ENCODE measurements around the gene CACNA1E. TPM values are rescaled to one million over a fixed set of nuclear protein-coding genes. Genes with fewer than 3 reads are reported as not detected.

CACNA1E gene
- total and polyA plus RNA-seq, 2 of the 4 experiments (the other 2 are of a cell fraction) = not detected

DNA sequence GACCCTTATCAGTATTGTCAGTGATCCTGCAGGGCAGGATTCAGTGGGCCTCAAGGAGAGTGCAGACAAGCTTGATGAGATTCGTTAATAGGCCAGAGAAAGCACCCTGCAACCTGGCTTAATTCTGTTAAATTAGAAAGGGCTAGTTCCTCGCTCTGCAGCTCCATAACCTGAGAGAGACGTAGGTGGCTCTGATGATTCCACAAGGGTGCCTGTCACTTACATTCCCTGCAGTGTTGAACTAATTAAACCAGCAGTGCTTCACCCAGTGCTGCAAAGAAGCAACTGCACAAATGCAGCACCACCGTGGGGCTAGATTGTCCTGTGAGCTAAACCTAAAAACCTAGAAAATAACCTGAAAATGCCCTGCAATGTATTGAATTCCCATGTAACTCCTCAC, 270.8 kb downstream of the CACNA1E start:
- TF ChIP-seq RAD21 (IDR thresholded peaks at IDR 0.05; ENCODE audit: low read length) (no peak), MAFK (IDR thresholded peaks at IDR 0.05; ENCODE audit: low read depth, low read length) (no peak), MXI1 (IDR thresholded peaks at IDR 0.05; ENCODE audit: borderline replicate concordance, low read depth, low read length) (no peak), CHD1 (IDR thresholded peaks at IDR 0.05; ENCODE audit: low read depth, low read length) (no peak), BHLHE40 (IDR thresholded peaks at IDR 0.05; ENCODE audit: low read depth, low read length) (no peak)
- in situ Hi-C loops (cut with MboI; ENCODE audit: low sequenced_read_pairs) = no loop called here
- ATAC-seq (ENCODE audit: low read depth) (no peak), DNase-seq (no peak)
- H2AK5ac ChIP-seq (ENCODE audit: low read depth, low read length) = no peak overlapping the region
- H3K79me1 ChIP-seq (ENCODE audit: low read depth in 1 of 2, low read length in 2 of 2) = no peaks in the 10 kb centered on the region
- H2AFZ ChIP-seq (replicated peaks; ENCODE audit: low read length, poor library complexity) = no peak overlapping the region
- no peak overlapping the region for H2AK9ac ChIP-seq (replicated peaks; ENCODE audit: low read depth, low read length, poor library complexity)
- no peak overlapping the region for H3K14ac ChIP-seq (replicated peaks; ENCODE audit: low read depth, low read length)
- no peak overlapping the region for H3K4me3 ChIP-seq (ENCODE audit: insufficient read depth, low read depth, low read length)
- intact Hi-C loops (cut with micrococcal nuclease) = no loop called here
- no peak overlapping the region for H2BK20ac ChIP-seq (ENCODE audit: low read depth, low read length)
- 20% methylated on average over 1 of the region's 4 CpGs; no CpG with 5 or more reads in 1 of the 2 experiments for WGBS, 2 experiments (ENCODE audit: extremely low coverage in 2 of 2, insufficient read length in 1 of 2)
- no peak overlapping the region for H3K23ac ChIP-seq (ENCODE audit: low read depth, low read length)
- CTCF ChIA-PET = no interaction called here
- no peak overlapping the region for H2BK5ac ChIP-seq (ENCODE audit: low read depth, low read length, poor library complexity, severe bottlenecking)
- no TSS peak for BruUV-seq (replicated peaks)
- no peak overlapping the region for H4K91ac ChIP-seq (ENCODE audit: insufficient read depth, low read depth, low read length)
- H4K20me1 ChIP-seq (ENCODE audit: insufficient read depth, low read length) = no peaks in the 10 kb centered on the region
- H3K9me3 ChIP-seq (ENCODE audit: control insufficient read depth, insufficient read depth, low read length) = peaks cover 26% of the 10 kb centered on the region
- dilution Hi-C loops (cut with HindIII; ENCODE audit: low sequenced_read_pairs, unreplicated experiment) = no loop called here
- no peaks in the 10 kb centered on the region for H3K9me1 ChIP-seq (ENCODE audit: insufficient read depth, low read length)
- H4K5ac ChIP-seq (ENCODE audit: low read depth, low read length) = no peak overlapping the region
- H4K8ac ChIP-seq (ENCODE audit: low read depth in 2 of 2, low read length in 2 of 2) = no peak overlapping the region
- no peak overlapping the region for H3K18ac ChIP-seq (ENCODE audit: low read depth, low read length)
- no peak overlapping the region for H3K9ac ChIP-seq (ENCODE audit: low read depth, low read length)
- H3K36me3 ChIP-seq (ENCODE audit: control insufficient read depth, insufficient read depth, low read length) = no peaks in the 10 kb centered on the region
- no peak overlapping the region for H2BK15ac ChIP-seq (ENCODE audit: low read depth, low read length)
- POLR2A ChIA-PET (ENCODE audit: unreplicated experiment) = interaction anchor here (0.6 kb wide), 1 partner anchor 240 kb away, joined by 4 read pairs; no protein-coding TSS in a partner anchor
- no peaks in the 10 kb centered on the region for H3K27me3 ChIP-seq (ENCODE audit: control insufficient read depth, insufficient read depth, low read length)
- H3K4ac ChIP-seq (ENCODE audit: low read depth, low read length) = no peak overlapping the region
- no peak overlapping the region for H2BK120ac ChIP-seq (ENCODE audit: low read depth, low read length)
- no peak overlapping the region for H3K27ac ChIP-seq (ENCODE audit: insufficient read depth, low read length)
- no peak overlapping the region for H3K56ac ChIP-seq (ENCODE audit: extremely low read depth, insufficient read depth, low read length)
- no peak overlapping the region for H3K4me2 ChIP-seq (ENCODE audit: low read depth, low read length)
- no peaks in the 10 kb centered on the region for H3K4me1 ChIP-seq (ENCODE audit: control insufficient read depth, insufficient read depth, low read length)

Data from IMR-90 (cell line).